OCI-LY7 (cell line): ENCODE data around the gene DPP10.

Source experiments
- EZH2phosphoT487 ChIP-seq: fragments of 200-600 bp; sonication (generic); IDR thresholded peaks from 2 replicates; pipeline ENCODE4 v1.6.1; 2018; ENCODE audit warnings: low read depth, borderline replicate concordance, mild to moderate bottlenecking, mixed run types, antibody characterized with exemption, low read length, moderate library complexity, mixed read lengths
- TF ChIP-seq, protein P1 (sequence below): fragments of 200-600 bp; sonication (generic); conservative IDR thresholded peaks from 2 replicates; pipeline ENCODE4 v1.5.1; 2014; ENCODE audit warnings: mild to moderate bottlenecking, antibody characterized with exemption, low read length, moderate library complexity, mixed read lengths

DNA sequence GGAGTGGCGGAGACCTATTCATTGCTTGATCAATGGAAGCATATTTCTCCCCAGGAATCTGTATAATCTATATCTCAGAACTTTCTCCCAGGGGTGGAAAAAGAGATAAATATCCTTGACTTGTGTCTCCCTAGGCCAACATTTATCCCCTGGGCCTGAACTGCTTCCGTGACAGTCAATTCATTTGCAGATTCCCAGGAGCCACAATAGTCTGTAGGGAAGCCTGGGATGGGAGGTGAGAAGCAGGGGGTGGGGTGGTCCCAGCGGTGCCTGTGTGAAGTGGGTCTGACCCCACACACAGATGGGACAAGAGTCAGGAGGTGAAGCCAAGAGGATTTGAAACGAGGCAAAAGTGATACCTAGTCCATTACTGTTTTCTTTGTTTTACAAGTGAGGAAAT is 166.8 kb downstream of the DPP10 start:
- TF ChIP-seq, protein P1, sequence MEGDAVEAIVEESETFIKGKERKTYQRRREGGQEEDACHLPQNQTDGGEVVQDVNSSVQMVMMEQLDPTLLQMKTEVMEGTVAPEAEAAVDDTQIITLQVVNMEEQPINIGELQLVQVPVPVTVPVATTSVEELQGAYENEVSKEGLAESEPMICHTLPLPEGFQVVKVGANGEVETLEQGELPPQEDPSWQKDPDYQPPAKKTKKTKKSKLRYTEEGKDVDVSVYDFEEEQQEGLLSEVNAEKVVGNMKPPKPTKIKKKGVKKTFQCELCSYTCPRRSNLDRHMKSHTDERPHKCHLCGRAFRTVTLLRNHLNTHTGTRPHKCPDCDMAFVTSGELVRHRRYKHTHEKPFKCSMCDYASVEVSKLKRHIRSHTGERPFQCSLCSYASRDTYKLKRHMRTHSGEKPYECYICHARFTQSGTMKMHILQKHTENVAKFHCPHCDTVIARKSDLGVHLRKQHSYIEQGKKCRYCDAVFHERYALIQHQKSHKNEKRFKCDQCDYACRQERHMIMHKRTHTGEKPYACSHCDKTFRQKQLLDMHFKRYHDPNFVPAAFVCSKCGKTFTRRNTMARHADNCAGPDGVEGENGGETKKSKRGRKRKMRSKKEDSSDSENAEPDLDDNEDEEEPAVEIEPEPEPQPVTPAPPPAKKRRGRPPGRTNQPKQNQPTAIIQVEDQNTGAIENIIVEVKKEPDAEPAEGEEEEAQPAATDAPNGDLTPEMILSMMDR: no peak
- TF ChIP-seq EZH2phosphoT487: no peak
